ENCODE data around the gene ADCY10. TPM values are rescaled to one million over a fixed set of nuclear protein-coding genes. Genes with fewer than 3 reads are reported as not detected.

ADCY10 gene
- total RNA-seq, 2 experiments from 2014 or later = 0.15 TPM; not detected in 1

DNA sequence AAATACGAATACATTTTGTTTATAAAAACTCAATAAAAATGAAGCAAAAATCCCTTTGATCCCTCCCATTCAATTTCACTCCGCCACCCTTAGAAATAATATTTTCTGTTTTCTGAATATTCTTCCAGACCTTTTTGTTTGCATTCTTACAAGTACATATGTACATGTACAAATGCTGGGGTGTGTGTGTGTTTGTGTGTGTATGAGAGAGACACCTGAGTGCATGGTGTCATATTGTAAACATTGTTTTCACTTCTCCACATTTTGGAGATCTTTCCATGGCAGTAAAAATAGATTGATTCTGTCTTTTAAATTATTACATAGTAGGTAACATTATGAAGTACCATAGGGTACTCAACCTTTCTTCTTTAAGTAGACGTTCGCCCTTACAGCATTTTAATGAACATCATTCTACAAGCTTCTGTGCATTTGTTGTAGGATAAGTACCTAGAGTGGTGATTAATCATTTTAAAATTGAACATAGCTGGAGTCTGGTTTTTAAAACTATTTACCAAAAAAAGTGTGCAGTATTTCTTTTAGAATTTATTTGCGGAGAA is 24.2 kb upstream of the ADCY10 start:
- no peak overlapping the region for H2AFZ ChIP-seq (ENCODE audit: low read length)
- POLR2A ChIA-PET = interaction anchor here (0.8 to 1.1 kb wide), 3 partner anchors 11 to 322 kb away, joined by 3 to 4 read pairs (median 4); no protein-coding TSS in a partner anchor

DNA sequence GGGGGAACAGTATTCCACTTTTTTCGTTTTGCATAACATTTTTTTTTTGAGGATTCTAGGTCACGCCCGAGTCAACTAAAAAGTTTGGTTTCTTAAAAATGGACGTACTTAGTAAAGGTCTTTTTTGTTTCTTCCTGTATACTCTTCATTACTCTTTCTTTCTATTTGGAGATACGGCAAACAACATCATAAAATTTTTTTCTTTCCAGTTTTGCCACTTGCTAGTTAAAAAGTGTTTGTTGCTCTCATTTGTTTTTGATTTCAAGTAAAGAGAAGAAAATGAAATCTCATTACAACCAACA is 23.7 kb upstream of the ADCY10 start:
- ChIA-PET POLR2A (interaction anchor here (0.7 to 1.2 kb wide), 6 partner anchors 78 to 717 kb away, joined by 3 to 7 read pairs (median 3); partner anchors contain the start of gene POU2F1), CTCF (ENCODE audit: unreplicated experiment) (no interaction called here)
- H3K4me1 ChIP-seq (ENCODE audit: insufficient read depth, low read length, poor library complexity, severe bottlenecking) = peaks cover 22% of the 10 kb centered on the region
- intact Hi-C loops (cut with micrococcal nuclease; ENCODE audit: unreplicated experiment) = loop anchor here (2.0 to 5.0 kb wide), 5 partner anchors 223 to 715 kb away; partner anchors contain the start of genes POU2F1, SFT2D2 and TIPRL
- H2AFZ ChIP-seq (ENCODE audit: low read length) = peak overlapping the region; percentile 43; the same call in 1 of the 2 replicates
- H3K36me3 ChIP-seq (ENCODE audit: insufficient read depth, low read length) = 0 out of 2 replicates have a peak, but pooled peaks cover 2% of the 10 kb centered on the region
- H4K20me1 ChIP-seq (ENCODE audit: insufficient read depth, low read length) = peaks cover 8% of the 10 kb centered on the region; the same call in 1 of the 2 replicates
- no peak for TF ChIP-seq EZH2phosphoT487 (IDR thresholded peaks at IDR 0.05; ENCODE audit: borderline replicate concordance, low read depth, low read length)
- TF ChIP-seq, protein P1, sequence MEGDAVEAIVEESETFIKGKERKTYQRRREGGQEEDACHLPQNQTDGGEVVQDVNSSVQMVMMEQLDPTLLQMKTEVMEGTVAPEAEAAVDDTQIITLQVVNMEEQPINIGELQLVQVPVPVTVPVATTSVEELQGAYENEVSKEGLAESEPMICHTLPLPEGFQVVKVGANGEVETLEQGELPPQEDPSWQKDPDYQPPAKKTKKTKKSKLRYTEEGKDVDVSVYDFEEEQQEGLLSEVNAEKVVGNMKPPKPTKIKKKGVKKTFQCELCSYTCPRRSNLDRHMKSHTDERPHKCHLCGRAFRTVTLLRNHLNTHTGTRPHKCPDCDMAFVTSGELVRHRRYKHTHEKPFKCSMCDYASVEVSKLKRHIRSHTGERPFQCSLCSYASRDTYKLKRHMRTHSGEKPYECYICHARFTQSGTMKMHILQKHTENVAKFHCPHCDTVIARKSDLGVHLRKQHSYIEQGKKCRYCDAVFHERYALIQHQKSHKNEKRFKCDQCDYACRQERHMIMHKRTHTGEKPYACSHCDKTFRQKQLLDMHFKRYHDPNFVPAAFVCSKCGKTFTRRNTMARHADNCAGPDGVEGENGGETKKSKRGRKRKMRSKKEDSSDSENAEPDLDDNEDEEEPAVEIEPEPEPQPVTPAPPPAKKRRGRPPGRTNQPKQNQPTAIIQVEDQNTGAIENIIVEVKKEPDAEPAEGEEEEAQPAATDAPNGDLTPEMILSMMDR (conservative IDR thresholded peaks at IDR 0.05; ENCODE audit: low read length) = no peak
- DNase-seq (ENCODE audit: low spot score) = no peak
- H3K4me2 ChIP-seq (ENCODE audit: low read length) = peak overlapping the region; percentile 97
- peaks cover 81% of the 10 kb centered on the region for H3K79me2 ChIP-seq (ENCODE audit: insufficient read depth, low read depth, low read length)
- peak overlapping the region; percentile 90 for H3K4me3 ChIP-seq (ENCODE audit: low read depth, low read length, poor library complexity, severe bottlenecking)
- no peaks in the 10 kb centered on the region for H3K9me2 ChIP-seq (ENCODE audit: insufficient read depth, low read length)
- BruUV-seq (replicated peaks) = no TSS peak
- peak overlapping the region; percentile 89 for H3K27ac ChIP-seq (ENCODE audit: low read depth, low read length, poor library complexity, severe bottlenecking)
- no peaks in the 10 kb centered on the region for H3K9me3 ChIP-seq (ENCODE audit: low read length)

More for the DNA sequence above, 24.2 kb upstream of the ADCY10 start:
- Histone ChIP-seq H3K9me2 (ENCODE audit: insufficient read depth, low read length) (no peaks in the 10 kb centered on the region), H3K36me3 (ENCODE audit: insufficient read depth, low read length) (peaks cover 4% of the 10 kb centered on the region; the same call in 1 of the 2 replicates), H3K79me2 (ENCODE audit: insufficient read depth, low read depth, low read length) (peaks cover 80% of the 10 kb centered on the region), H3K4me2 (ENCODE audit: low read length) (peak overlapping the region; percentile 97), H3K27ac (ENCODE audit: low read depth, low read length, poor library complexity, severe bottlenecking) (peak overlapping the region; percentile 89), H3K4me1 (ENCODE audit: insufficient read depth, low read length, poor library complexity, severe bottlenecking) (peaks cover 22% of the 10 kb centered on the region), H4K20me1 (ENCODE audit: insufficient read depth, low read length) (peaks cover 8% of the 10 kb centered on the region; the same call in 1 of the 2 replicates), H3K4me3 (ENCODE audit: low read depth, low read length, poor library complexity, severe bottlenecking) (peak overlapping the region; percentile 90), H3K9me3 (ENCODE audit: low read length) (no peaks in the 10 kb centered on the region)
- BruUV-seq (replicated peaks) = TSS peak; percentile 67
- no peak for DNase-seq (ENCODE audit: low spot score)
- CTCF ChIA-PET (ENCODE audit: unreplicated experiment) = no interaction called here
- intact Hi-C loops (cut with micrococcal nuclease; ENCODE audit: unreplicated experiment) = loop anchor here (5.0 kb wide), 3 partner anchors 289 to 716 kb away; partner anchors contain the start of genes POU2F1 and SFT2D2
- TF ChIP-seq, protein P1 (conservative IDR thresholded peaks at IDR 0.05; ENCODE audit: low read length) = no peak
- TF ChIP-seq EZH2phosphoT487 (IDR thresholded peaks at IDR 0.05; ENCODE audit: borderline replicate concordance, low read depth, low read length) = no peak
